ENCODE data around the gene STBD1.
"Not testable (repeated sequence)": the region's sequence is repeated elsewhere in the genome, so short reads cannot be mapped to it uniquely, and the experiment has no call there.

Gene STBD1

GRCh38 chr4:76334885-76335284 lies 28.4 kb downstream of the STBD1 start:
- DNase-seq = no peak

DNA sequence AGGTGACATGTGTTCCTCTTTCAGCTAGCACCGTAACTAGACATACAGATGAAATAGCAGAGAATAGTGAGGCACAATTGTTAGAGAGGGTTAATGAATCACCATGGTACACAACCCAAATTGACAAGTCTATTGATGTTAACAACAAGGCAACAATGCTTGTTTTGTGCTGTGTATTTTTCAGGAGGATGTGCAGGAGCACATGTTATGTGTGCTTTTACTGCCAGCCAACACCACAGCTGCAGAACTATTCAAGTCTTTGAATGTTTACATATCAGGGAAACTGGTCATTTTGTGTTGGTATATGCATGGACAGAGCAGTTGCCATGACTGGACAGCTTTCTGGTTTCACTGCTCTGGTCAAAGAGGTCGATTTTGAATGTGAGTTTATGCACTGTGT lies 32.8 kb downstream of the STBD1 start:
- DNase-seq = no peak

DNA sequence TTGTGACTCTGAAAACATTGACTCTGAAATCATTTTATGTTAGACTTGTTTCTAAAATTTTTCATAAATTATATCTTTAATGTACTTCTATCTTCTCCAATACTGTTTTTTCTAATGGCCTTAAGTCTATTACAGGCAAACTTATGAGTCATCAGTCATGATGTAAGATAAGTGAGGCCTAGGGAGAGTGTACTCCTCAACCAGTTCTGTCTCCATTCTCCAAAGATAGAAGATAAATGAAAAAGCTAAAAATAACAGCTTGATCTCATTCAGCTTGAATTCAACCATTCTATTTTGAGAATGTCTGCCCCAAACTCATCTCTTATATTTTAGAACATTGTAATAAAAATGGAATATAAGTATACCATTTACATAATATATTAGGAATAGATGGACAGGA lies 34.5 kb downstream of the STBD1 start:
- no peak for DNase-seq

- DNase-seq = no peak
Measured at GRCh38 chr4:76342191-76342590, 35.7 kb downstream of the STBD1 start.

- DNase-seq = no peak
Measured at GRCh38 chr4:76342803-76343202, 36.3 kb downstream of the STBD1 start.

DNA sequence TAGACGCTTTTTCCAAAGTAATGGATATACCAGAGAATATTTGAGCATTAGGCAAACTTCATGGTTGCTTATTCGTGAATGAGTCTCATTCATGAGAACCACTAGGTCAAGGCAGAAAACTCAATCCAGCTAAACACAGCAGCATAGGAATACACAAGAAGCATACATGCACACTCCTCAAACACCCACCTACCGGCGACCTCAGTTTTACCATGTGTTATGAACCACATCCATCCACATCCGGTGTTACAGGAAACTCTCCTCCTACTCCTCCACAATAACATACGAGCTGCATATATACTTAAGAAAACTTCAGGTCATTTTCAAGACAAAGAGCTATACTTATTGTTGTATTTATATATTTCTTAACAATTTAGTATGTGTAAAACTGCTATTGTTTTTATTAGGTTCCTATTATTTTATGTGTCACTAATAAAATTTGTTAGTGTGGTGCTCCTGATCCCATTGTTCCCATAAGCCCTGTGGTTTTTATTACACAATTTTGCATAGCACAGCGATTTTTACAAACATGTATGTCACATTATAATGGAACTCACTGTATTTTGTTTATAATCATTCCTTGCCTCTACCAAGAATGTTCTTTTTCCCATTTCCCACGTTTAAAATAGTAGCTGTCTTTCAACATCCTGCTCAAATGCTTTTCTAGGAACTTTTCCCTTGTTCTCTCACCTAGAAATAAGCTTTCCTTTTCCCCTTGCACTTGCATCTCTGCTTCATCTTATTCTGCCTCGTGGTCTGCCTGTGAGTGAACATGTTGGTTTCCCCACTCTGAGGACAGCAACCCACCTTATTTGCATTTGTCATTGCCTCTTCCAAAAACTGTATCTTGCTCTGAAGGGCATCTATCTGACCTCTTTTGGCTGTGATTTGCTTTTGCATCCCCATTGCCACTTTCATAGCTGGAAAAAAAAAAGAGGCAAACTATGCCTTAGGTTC lies 48.3 kb downstream of the STBD1 start:
- DNase-seq = no peak

DNA sequence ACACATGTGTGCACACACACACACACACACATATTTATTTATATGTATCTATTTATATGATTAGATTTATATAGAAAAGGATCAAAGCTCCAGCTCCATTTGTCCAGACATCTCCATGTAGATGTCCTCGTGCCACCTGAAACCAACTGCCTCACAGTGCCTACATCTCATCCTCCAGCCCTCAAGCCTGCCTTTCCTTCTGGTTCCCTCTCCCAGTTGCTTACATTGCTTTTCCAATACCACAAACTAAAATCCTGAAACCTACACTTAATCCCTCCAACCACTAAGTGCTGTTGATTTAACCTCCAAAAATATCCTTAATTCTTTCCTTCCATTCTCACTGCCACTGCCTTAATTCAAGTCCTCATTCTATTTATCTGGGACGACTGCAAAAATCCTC lies 51.4 kb downstream of the STBD1 start:
- DNase-seq = no peak

- DNase-seq = not testable (repeated sequence)
Measured at GRCh38 chr4:76359881-76360466, 53.4 kb downstream of the STBD1 start.
